Ovary (tissue), 9 donors: ENCODE results near the gene FEZF1. TPM values are rescaled to one million over a fixed set of nuclear protein-coding genes. Genes with fewer than 3 reads are reported as not detected.

Experiments used
- polyA plus RNA-seq, 2 donors: library from polyadenylated mRNA; stranded (reverse); fragments of 200-250 nt in 1 of 2; fragments of 350-450 nt in 1 of 2; fragmentation: Illumina TruSeq in 1 of 2; extraction: RNeasy Lipid Tissue Mini Kit (QIAGEN cat#74804) in 1 of 2; gene quantifications; one replicate each; pipeline ENCODE4 v1.2.3, GENCODE V29; 2013 to 2014
- total RNA-seq, 7 donors: library from RNA; depleted of rRNA in 2 of 7; stranded (reverse); fragments of >200 nt in 2 of 7; fragmentation: NEBNext Ultra II Directional in 3 of 7; extraction: Animal tissue kit (Norgen Biotek cat#: 25700) in 3 of 7; gene quantifications; one replicate each; pipeline versions ENCODE4 v1.1.0 to v1.2.4, GENCODE V29; 2016 to 2023
- donor health status: DM: no; HTN: no; CAD: no; lungs with moderate emphysema.
- donor health status: DM: no; HTN: no; CAD: no.
- donor health status: Bipolar disorder and iron deficiency.
- donor health status: DM: yes; HTN: yes; CAD: no.
- donor health status: DM: no; HTN: no; CAD: no.
- donor health status: DM: yes; HTN: yes; CAD: no.

Gene FEZF1
- total and polyA plus RNA-seq, 9 donors: not detected

Other genes starting within 250 kb of the FEZF1 start
- gene AASS, start 160.5 kb downstream of the FEZF1 start, total RNA-seq: 10 to 100 TPM; 55.7 to 97.6 (median 68.5) TPM
- gene AASS, start 160.5 kb downstream of the FEZF1 start, polyA plus RNA-seq: 10 to 100 TPM; 26.1 to 37.7 TPM